Measurements from ENCODE around the gene ATP6V0A1. TPM values are rescaled to one million over a fixed set of nuclear protein-coding genes. Genes with fewer than 3 reads are reported as not detected.

ATP6V0A1 gene
- polyA plus RNA-seq, 1 donor: 114 TPM

DNA sequence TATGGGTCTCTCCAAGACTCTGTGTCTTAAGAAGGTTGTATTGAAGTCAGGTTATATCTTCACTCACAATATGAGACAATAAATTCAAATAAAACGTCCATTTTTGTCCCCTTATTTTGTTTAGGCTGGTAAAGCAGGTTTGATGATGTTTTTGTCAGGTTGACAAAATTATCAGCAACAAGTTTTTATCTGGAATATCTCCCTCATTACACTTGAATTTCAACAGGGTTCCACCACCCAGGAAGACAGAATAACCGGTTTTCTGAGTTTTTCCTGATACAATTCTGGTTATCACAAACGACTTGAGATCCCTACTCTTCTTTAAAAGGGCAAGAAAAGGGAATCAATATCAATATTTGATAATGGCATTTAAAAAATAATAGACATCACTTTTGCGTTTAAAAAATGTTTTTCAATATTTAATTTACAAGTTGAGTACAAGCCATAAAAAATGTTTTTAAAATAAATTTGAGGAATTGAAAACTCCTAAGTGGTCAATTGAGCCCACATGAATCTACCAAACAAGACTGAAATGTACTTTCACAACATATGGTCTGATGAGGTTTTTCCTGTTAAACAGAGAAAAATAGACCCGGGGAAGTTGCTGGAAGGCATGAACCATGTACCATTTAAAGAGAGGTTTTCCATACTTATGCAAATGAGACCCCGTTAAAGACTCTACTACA is 1.4 kb upstream of the ATP6V0A1 start:
- peaks cover 9% of the 10 kb centered on the region for H3K4me1 ChIP-seq (ENCODE audit: control insufficient read depth, insufficient read depth, low read length)
- WGBS (ENCODE audit: insufficient coverage, low lambda C conversion rate): 50% methylated on average over 3 of the region's 6 CpGs
- DNase-seq: no peak

DNA sequence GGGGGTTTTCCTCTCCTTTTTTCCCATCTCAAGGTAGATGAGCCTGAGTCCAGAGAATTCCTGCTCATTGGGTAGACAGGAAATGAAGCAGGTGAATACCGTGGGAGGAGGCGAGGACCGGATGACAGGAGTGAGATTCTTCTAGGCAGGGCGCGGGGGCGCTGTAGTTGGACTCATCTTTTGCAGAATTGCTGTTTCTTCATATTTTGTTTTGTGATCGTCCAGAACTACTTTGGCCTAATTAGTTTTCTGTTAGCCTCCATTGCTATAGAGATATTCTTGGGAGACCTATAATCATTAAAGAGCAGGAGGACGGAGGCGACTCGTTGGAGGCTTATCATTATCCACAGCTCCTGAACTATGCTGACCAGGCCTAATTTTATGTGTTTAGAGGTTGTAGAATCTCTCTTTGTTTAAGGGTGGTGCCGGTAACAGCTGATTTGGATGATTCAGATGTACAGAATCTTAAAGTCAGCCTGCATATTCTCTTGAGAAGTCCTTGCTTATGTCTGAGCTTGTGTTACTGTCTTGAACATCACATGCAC is 650 bp downstream of the ATP6V0A1 start:
- Histone ChIP-seq H3K4me1 (ENCODE audit: control insufficient read depth, insufficient read depth, low read length) (peaks cover 11% of the 10 kb centered on the region), H3K9me3 (ENCODE audit: control insufficient read depth, low read depth, low read length) (no peaks in the 10 kb centered on the region)
- no CpG with 5 or more reads among the region's 11 CpGs for WGBS (ENCODE audit: insufficient coverage, low lambda C conversion rate)

More for the DNA sequence above, 1.4 kb upstream of the ATP6V0A1 start:
- no peaks in the 10 kb centered on the region for H3K27me3 ChIP-seq (ENCODE audit: control insufficient read depth, insufficient read depth, low read length)
- H3K4me3 ChIP-seq (ENCODE audit: low read length): no peak overlapping the region
- H3K9me3 ChIP-seq (ENCODE audit: control insufficient read depth, low read depth, low read length): no peaks in the 10 kb centered on the region
- H3K27ac ChIP-seq (ENCODE audit: low read length): peak overlapping the region; percentile 59
- peaks cover 12% of the 10 kb centered on the region for H3K36me3 ChIP-seq (ENCODE audit: control insufficient read depth, insufficient read depth, low read length)

DNA sequence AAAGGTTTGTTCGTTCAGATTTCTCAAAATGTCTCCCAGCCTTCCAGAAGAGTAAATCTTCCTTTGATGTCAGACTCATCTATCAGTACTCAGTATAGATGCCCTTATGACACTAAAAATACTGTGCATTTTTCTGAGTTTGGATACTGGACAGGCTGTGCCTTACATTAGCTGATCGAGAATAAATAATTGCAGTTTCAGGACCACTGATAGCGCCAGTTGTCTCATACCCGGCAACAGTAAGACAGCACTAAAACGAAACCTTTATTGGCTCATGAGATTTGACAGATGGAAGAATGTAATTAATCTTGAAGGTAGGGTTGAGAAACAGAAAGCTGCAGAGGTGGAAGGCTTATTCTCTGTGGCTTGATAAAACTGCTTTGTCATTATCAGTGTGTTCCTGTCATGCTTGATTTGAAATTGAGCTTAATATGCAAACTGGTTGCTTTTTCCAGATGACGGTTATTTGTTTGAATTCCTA is 1.2 kb downstream of the ATP6V0A1 start:
- peak overlapping the region; percentile 84 for H3K4me3 ChIP-seq (ENCODE audit: low read length)
- peak; percentile 44 to 70 for DNase-seq
- peaks cover 14% of the 10 kb centered on the region for H3K4me1 ChIP-seq (ENCODE audit: control insufficient read depth, insufficient read depth, low read length)
- no peaks in the 10 kb centered on the region for H3K27me3 ChIP-seq (ENCODE audit: control insufficient read depth, insufficient read depth, low read length)
- no CpG with 5 or more reads among the region's 6 CpGs for WGBS (ENCODE audit: insufficient coverage, low lambda C conversion rate)
- H3K36me3 ChIP-seq (ENCODE audit: control insufficient read depth, insufficient read depth, low read length): peaks cover 14% of the 10 kb centered on the region
- no peaks in the 10 kb centered on the region for H3K9me3 ChIP-seq (ENCODE audit: control insufficient read depth, low read depth, low read length)
- peak overlapping the region; percentile 96 for H3K27ac ChIP-seq (ENCODE audit: low read length)

More for the DNA sequence above, 650 bp downstream of the ATP6V0A1 start:
- peaks cover 14% of the 10 kb centered on the region for H3K36me3 ChIP-seq (ENCODE audit: control insufficient read depth, insufficient read depth, low read length)
- H3K27ac ChIP-seq (ENCODE audit: low read length): peak overlapping the region; percentile 96
- H3K4me3 ChIP-seq (ENCODE audit: low read length): peak overlapping the region; percentile 84
- DNase-seq: peak; percentile 61 to 80
- H3K27me3 ChIP-seq (ENCODE audit: control insufficient read depth, insufficient read depth, low read length): no peaks in the 10 kb centered on the region

DNA sequence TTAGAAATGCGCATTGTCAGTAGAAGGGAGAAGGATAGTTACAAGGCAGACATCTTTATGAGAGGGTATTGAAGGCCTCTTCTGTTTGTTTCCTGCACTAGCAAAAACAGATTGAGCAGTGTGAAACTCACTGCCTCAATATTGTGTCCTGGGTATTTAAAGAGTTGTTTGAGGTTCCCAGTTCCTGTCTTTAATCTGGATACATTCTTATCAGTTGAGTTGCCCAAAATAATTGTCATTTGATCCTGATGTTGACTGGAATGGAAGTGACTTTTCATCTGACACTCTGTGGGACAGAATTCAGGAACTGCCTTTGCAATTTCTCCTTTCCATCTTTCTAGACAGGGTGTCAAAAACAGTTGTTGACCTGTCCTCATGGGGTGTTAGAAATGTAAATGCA is 1.7 kb downstream of the ATP6V0A1 start:
- Histone ChIP-seq H3K4me1 (ENCODE audit: control insufficient read depth, insufficient read depth, low read length) (peaks cover 18% of the 10 kb centered on the region), H3K9me3 (ENCODE audit: control insufficient read depth, low read depth, low read length) (no peaks in the 10 kb centered on the region), H3K27me3 (ENCODE audit: control insufficient read depth, insufficient read depth, low read length) (no peaks in the 10 kb centered on the region), H3K27ac (ENCODE audit: low read length) (peak overlapping the region; percentile 96), H3K4me3 (ENCODE audit: low read length) (peak overlapping the region; percentile 84), H3K36me3 (ENCODE audit: control insufficient read depth, insufficient read depth, low read length) (peaks cover 14% of the 10 kb centered on the region)
- DNase-seq: no peak
- WGBS (ENCODE audit: insufficient coverage, low lambda C conversion rate): no CpG with 5 or more reads among the region's 1 CpG

DNA sequence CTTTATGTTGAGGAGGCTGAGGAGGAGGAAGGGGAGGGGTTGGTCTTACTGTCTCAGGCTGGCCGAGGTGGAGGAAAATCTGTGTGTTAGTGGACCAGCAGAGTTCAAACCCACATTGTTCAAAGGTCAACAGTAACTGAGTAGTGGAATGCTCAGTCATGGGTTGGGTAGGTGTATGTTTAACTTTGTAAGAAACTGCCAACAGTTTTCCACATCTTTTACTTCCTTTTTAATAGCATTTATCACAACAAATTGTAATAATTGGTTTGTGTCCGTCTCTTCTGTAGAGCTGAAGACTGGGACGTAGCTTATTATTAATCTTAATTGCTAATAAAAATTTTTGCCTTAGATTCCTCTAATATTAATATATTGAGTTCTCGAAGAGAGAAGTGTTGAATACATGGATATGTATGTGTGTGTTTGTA is 5.3 kb downstream of the ATP6V0A1 start:
- peak; percentile 61 to 85 for DNase-seq
- Histone ChIP-seq H3K36me3 (ENCODE audit: control insufficient read depth, insufficient read depth, low read length) (peaks cover 31% of the 10 kb centered on the region), H3K9me3 (ENCODE audit: control insufficient read depth, low read depth, low read length) (no peaks in the 10 kb centered on the region), H3K4me3 (ENCODE audit: low read length) (no peak overlapping the region), H3K27ac (ENCODE audit: low read length) (peak overlapping the region; percentile 80), H3K27me3 (ENCODE audit: control insufficient read depth, insufficient read depth, low read length) (no peaks in the 10 kb centered on the region), H3K4me1 (ENCODE audit: control insufficient read depth, insufficient read depth, low read length) (peaks cover 25% of the 10 kb centered on the region)
- WGBS (ENCODE audit: insufficient coverage, low lambda C conversion rate): 43% methylated on average over 1 of the region's 4 CpGs

DNA sequence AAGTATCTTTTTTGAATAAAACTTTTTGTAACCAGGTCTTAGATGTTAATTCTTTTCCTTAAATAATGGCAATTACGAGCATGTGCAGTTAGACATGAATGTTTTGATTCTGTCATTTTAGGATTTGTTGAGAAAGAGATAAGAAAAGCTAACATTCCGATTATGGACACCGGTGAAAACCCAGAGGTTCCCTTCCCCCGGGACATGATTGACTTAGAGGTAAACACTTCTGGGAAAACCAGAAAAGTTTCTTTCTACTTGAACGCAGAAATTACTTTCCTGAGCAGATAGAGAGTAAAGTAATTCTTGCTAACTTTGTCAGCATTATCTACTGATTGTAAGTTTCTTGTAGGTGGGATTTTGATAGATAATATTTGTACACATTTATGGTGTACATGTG is 9.2 kb downstream of the ATP6V0A1 start:
- WGBS (ENCODE audit: insufficient coverage, low lambda C conversion rate): 20% methylated on average over 1 of the region's 5 CpGs
- Histone ChIP-seq H3K4me3 (ENCODE audit: low read length) (no peak overlapping the region), H3K27ac (ENCODE audit: low read length) (no peak overlapping the region), H3K36me3 (ENCODE audit: control insufficient read depth, insufficient read depth, low read length) (peaks cover 43% of the 10 kb centered on the region), H3K27me3 (ENCODE audit: control insufficient read depth, insufficient read depth, low read length) (no peaks in the 10 kb centered on the region), H3K4me1 (ENCODE audit: control insufficient read depth, insufficient read depth, low read length) (peaks cover 21% of the 10 kb centered on the region), H3K9me3 (ENCODE audit: control insufficient read depth, low read depth, low read length) (no peaks in the 10 kb centered on the region)
- no peak for DNase-seq

DNA sequence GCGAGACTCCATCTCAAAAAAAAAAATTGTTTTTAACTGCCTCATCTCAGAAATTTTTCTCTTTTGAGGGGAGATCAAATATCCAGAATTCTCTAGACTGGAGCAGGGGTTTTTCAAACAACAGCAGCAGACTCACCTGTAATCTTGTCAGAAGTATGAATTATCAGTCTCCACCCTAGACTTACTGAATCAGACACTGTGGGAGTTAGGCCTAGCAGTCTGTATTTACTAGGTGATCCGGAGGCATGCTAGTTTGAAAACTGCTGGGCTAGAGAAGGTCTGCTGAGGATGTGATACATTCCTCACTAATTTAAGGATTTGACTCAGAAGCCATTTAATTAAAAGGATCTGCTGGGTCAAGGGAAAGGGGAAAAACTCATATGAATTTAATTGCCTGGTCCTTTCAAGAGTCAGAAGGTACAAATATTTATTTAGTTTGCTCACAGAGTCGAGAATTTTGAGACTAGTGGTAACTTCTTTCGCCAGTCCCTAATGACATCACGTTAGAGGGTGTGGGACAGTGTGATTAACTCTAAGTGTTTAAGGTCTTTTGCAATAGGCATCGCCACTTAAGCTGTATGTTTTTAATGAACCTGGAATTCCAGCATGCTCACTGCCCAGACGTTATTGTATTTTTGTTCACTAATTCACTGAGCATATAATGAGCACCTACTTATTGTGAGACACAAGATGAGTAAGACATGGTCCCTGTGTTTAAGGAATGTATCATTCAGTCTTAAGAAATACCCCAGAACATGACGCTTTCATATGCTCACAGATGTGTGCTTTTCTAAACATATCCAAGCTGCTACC is 14.2 kb downstream of the ATP6V0A1 start:
- H3K4me1 ChIP-seq (ENCODE audit: control insufficient read depth, insufficient read depth, low read length): peaks cover 16% of the 10 kb centered on the region
- H3K27ac ChIP-seq (ENCODE audit: low read length): no peak overlapping the region
- peaks cover 58% of the 10 kb centered on the region for H3K36me3 ChIP-seq (ENCODE audit: control insufficient read depth, insufficient read depth, low read length)
- 78% methylated on average over 4 of the region's 8 CpGs for WGBS (ENCODE audit: insufficient coverage, low lambda C conversion rate)
- H3K9me3 ChIP-seq (ENCODE audit: control insufficient read depth, low read depth, low read length): no peaks in the 10 kb centered on the region
- H3K4me3 ChIP-seq (ENCODE audit: low read length): no peak overlapping the region
- no peak for DNase-seq
- H3K27me3 ChIP-seq (ENCODE audit: control insufficient read depth, insufficient read depth, low read length): no peaks in the 10 kb centered on the region

DNA sequence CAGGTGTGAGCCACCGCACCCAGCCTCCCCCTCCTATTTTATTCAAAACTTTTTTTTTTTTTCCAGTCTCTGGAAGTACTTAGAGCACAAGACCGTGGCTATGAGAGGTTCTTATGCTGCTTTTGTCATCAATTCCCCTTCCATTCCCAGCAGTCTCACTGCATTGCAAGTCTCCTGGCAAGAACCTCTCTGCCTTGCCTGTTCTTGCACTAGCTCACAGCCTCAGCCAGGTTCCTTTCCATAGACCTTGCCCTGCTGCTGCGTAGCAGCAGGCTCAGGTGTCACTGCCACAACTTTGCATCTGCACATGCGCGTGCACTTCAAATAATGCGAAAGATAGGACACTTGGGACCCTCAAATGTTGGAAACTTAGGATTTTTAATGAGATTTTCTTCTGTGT is 15.6 kb downstream of the ATP6V0A1 start:
- 100% methylated on average over 1 of the region's 6 CpGs for WGBS (ENCODE audit: insufficient coverage, low lambda C conversion rate)
- H3K27ac ChIP-seq (ENCODE audit: low read length): peak overlapping the region; percentile 79
- H3K27me3 ChIP-seq (ENCODE audit: control insufficient read depth, insufficient read depth, low read length): no peaks in the 10 kb centered on the region

DNA sequence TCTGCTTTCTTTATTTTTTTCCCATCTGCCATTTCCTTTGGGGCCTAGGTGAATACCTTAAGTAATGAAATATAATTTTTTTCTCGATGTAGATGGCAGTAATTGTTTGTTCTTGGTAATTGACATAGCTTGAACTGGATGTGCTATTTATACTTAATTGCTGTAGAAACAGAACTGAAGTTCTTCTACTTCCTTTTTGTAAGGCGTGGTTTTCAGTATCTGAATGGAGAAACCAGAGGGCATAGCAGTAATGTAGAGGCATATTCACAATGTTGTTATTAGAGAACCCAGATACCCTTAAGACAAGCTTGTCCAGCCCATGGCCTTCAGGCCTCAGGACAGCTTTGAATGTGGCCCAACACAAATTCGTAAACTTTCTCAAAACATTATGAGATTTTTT is 16.4 kb downstream of the ATP6V0A1 start:
- Histone ChIP-seq H3K27ac (ENCODE audit: low read length) (peak overlapping the region; percentile 79), H3K36me3 (ENCODE audit: control insufficient read depth, insufficient read depth, low read length) (peaks cover 58% of the 10 kb centered on the region), H3K4me1 (ENCODE audit: control insufficient read depth, insufficient read depth, low read length) (peaks cover 14% of the 10 kb centered on the region), H3K27me3 (ENCODE audit: control insufficient read depth, insufficient read depth, low read length) (no peaks in the 10 kb centered on the region), H3K4me3 (ENCODE audit: low read length) (no peak overlapping the region), H3K9me3 (ENCODE audit: control insufficient read depth, low read depth, low read length) (no peaks in the 10 kb centered on the region)
- DNase-seq: no peak
- WGBS (ENCODE audit: insufficient coverage, low lambda C conversion rate): 0% methylated on average over 1 of the region's 3 CpGs

More for the DNA sequence above, 15.6 kb downstream of the ATP6V0A1 start:
- H3K36me3 ChIP-seq (ENCODE audit: control insufficient read depth, insufficient read depth, low read length): peaks cover 57% of the 10 kb centered on the region
- no peaks in the 10 kb centered on the region for H3K9me3 ChIP-seq (ENCODE audit: control insufficient read depth, low read depth, low read length)
- H3K4me3 ChIP-seq (ENCODE audit: low read length): no peak overlapping the region
- peak; percentile 38 to 58 for DNase-seq
- H3K4me1 ChIP-seq (ENCODE audit: control insufficient read depth, insufficient read depth, low read length): peaks cover 14% of the 10 kb centered on the region

DNA sequence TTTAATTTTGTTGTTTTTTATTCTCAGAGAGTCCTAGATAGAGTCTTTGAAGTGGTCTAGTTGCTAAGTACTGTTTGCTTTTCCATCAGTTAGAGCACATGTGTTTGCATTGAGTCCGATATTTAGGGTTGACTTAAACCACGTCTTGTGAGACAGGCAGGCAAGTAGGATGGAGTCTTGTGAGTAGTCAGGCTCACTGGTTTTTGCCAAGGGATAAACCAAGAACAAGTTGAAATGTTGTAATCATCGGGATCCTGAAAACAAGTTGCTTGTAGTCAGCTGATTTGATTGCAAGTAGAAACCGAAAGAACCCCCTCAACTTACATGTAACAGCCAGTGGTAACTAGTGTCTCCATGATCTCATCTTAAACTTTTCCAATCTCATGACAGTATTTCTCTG is 17.2 kb downstream of the ATP6V0A1 start:
- peak overlapping the region; percentile 79 for H3K27ac ChIP-seq (ENCODE audit: low read length)
- peaks cover 14% of the 10 kb centered on the region for H3K4me1 ChIP-seq (ENCODE audit: control insufficient read depth, insufficient read depth, low read length)
- no peaks in the 10 kb centered on the region for H3K9me3 ChIP-seq (ENCODE audit: control insufficient read depth, low read depth, low read length)
- no peaks in the 10 kb centered on the region for H3K27me3 ChIP-seq (ENCODE audit: control insufficient read depth, insufficient read depth, low read length)
- peaks cover 59% of the 10 kb centered on the region for H3K36me3 ChIP-seq (ENCODE audit: control insufficient read depth, insufficient read depth, low read length)
- peak in 1 of 2 donors; percentile 26 for DNase-seq
- no CpG with 5 or more reads among the region's 4 CpGs for WGBS (ENCODE audit: insufficient coverage, low lambda C conversion rate)
- H3K4me3 ChIP-seq (ENCODE audit: low read length): no peak overlapping the region

Data from large intestine (tissue), 3 donors.